ENCODE measurements around the gene CABP2.
"Not testable (repeated sequence)": the region's sequence is repeated elsewhere in the genome, so short reads cannot be mapped to it uniquely, and the experiment has no call there.

CABP2 gene

GRCh38 chr11:67477344-67478050 lies 45.7 kb downstream of the CABP2 start:
- not testable (repeated sequence) for DNase-seq (ENCODE audit: low read depth in 3 of 3, low spot score in 1 of 3)

DNA sequence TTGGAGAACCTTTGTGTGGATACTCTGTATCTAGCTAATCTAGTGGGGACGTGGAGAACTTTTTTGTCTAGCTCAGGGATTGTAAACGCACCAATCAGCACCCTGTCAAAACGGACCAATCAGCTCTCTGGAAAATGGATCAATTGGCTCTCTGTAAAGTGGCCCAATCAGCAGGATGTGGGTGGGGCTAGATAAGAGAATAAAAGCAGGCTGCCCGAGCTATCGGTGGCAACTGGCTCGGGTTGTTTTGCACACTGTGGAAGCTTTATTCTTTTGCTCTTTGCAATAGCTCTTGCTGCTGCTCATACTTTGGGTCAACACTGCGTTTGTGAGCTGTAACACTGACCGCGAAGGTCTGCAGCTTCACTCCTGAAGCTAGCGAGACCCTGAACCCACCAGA lies 46.6 kb downstream of the CABP2 start:
- DNase-seq (ENCODE audit: low read depth in 3 of 3, low spot score in 1 of 3), result not testable (repeated sequence)

DNA sequence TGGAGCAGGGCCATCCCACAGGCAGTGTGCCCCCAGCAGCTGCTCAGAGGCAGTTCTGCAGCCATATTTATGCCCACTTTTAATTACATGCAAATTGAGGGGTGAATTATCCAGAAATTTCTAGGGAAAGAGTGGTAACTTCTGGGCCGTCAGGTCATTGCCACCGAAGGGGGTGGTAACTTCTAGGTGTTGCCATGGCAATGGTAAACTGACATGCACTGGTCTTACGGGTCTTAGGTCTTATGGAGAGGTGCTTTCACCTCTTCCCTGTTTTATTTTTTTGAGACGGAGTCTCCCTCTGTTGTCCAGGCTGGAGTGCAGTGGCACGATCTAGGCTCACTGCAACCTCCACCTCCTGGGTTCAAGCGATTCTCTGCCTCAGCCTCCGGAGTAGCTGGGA lies 50.4 kb downstream of the CABP2 start:
- no peak for DNase-seq (ENCODE audit: low read depth in 3 of 3, low spot score in 1 of 3)

GRCh38 chr11:67470337-67471002 lies 52.8 kb downstream of the CABP2 start:
- no peak for DNase-seq (ENCODE audit: low read depth in 3 of 3, low spot score in 1 of 3)

GRCh38 chr11:67469508-67469811 lies 53.8 kb downstream of the CABP2 start:
- DNase-seq (ENCODE audit: low read depth in 3 of 3, low spot score in 1 of 3), result no peak

Data from stimulated activated CD4-positive, alpha-beta T cell treated with anti-CD3 and anti-CD28 coated beads, TNF-alpha, amount 100 ng/mL, for 1 hour (primary cell).